HG02623 (cell line): ENCODE data around the gene MRPL49.
"Not testable (repeated sequence)": the region's sequence is repeated elsewhere in the genome, so short reads cannot be mapped to it uniquely, and the experiment has no call there.

Experiments used
- ATAC-seq: cut with Tn5 transposase; IDR thresholded peaks from one replicate; pipeline ENCODE4 v1.9.1; 2021; ENCODE audit warnings: moderate library complexity; ENCODE audit not compliant: unreplicated experiment

Gene MRPL49

GRCh38 chr11:65117206-65118096 is 4.7 kb upstream of the MRPL49 start, which contains the start of gene ZNHIT2:
Gene ZNHIT2, minus strand, starts transcription at chr11:65117701. Its CDS starts 48 bp downstream, at chr11:65117653.
- peak; percentile 60 for ATAC-seq

GRCh38 chr11:65118097-65118837 is 3.9 kb upstream of the MRPL49 start:
- ATAC-seq = no peak

GRCh38 chr11:65118891-65119669 is 3.0 kb upstream of the MRPL49 start:
- ATAC-seq = not testable (repeated sequence)

GRCh38 chr11:65119670-65119995 is 2.5 kb upstream of the MRPL49 start:
- ATAC-seq = no peak

- no peak for ATAC-seq
These were observed 1.3 kb upstream of the MRPL49 start for GRCh38 chr11:65120831-65121230.

GRCh38 chr11:65121447-65121864 is 665 bp upstream of the MRPL49 start:
- ATAC-seq = no peak

GRCh38 chr11:65124480-65125196 is 2.5 kb downstream of the MRPL49 start:
- ATAC-seq = no peak

- ATAC-seq = no peak
These were observed 3.3 kb downstream of the MRPL49 start for GRCh38 chr11:65125197-65126056.

GRCh38 chr11:65126624-65127274 is 4.6 kb downstream of the MRPL49 start:
- no peak for ATAC-seq

- ATAC-seq = no peak
These were observed 5.5 kb downstream of the MRPL49 start for GRCh38 chr11:65127473-65128181.

- no peak for ATAC-seq
These were observed 6.3 kb downstream of the MRPL49 start for GRCh38 chr11:65128182-65129145.

GRCh38 chr11:65129649-65130441 is 7.7 kb downstream of the MRPL49 start:
- ATAC-seq = no peak

- no peak for ATAC-seq
These were observed 8.7 kb downstream of the MRPL49 start for GRCh38 chr11:65130631-65131416.

- no peak for ATAC-seq
These were observed 9.3 kb downstream of the MRPL49 start for GRCh38 chr11:65131417-65131776.

- no peak for ATAC-seq
These were observed 9.7 kb downstream of the MRPL49 start for GRCh38 chr11:65131895-65132237.
